K562 (cell line): ENCODE measurements around the gene LY6G6F. TPM values are rescaled to one million over a fixed set of nuclear protein-coding genes. Genes with fewer than 3 reads are reported as not detected.

Source experiments
- ARHGAP35 ChIP-seq: fragments of 450-650 bp; IDR thresholded peaks from 2 replicates; pipeline ENCODE4 v1.6.1; 2018; ENCODE audit not compliant: partially characterized antibody
- E2F8 ChIP-seq: fragments of 450-650 bp; IDR thresholded peaks from 2 replicates; pipeline ENCODE4 v1.7.1; 2018; ENCODE audit warnings: mild to moderate bottlenecking, low read depth; ENCODE audit not compliant: partially characterized antibody
- EGR1 ChIP-seq: fragments of 450-650 bp; conservative IDR thresholded peaks from 2 replicates; pipeline ENCODE4 v1.6.1; 2017; ENCODE audit warnings: mild to moderate bottlenecking
- ESRRB ChIP-seq: fragments of 250-450 bp; sonication (Bioruptor Pico); IDR thresholded peaks from 2 replicates; pipeline ENCODE4 v1.5.0; 2020; ENCODE audit warnings: mild to moderate bottlenecking, moderate library complexity, borderline replicate concordance
- MYBL2 ChIP-seq, 2 experiments: fragments of 450-650 bp in 1 of 2; sonication (generic) in 1 of 2; formaldehyde crosslinking in 1 of 2; IDR thresholded peaks; 2 replicates each; pipeline versions ENCODE4 v1.6.1 to v1.8.1; 2017 to 2022; ENCODE audit warnings: borderline replicate concordance in 1 of 2, inconsistent platforms in 1 of 2, low read depth in 1 of 2, mild to moderate bottlenecking in 1 of 2, missing genetic modification reagents in 1 of 2, moderate library complexity in 1 of 2
- MYC ChIP-seq, 2 experiments: fragments of 250-450 bp in 1 of 2; sonication (Bioruptor Pico) in 1 of 2; IDR thresholded peaks; 2 replicates each; pipeline versions ENCODE4 v1.5.1 to v1.6.1; 2012 to 2021; ENCODE audit warnings: low read depth in 2 of 2, borderline replicate concordance in 1 of 2, improper control_type of control experiment in 1 of 2, low read length in 1 of 2, mild to moderate bottlenecking in 1 of 2, moderate library complexity in 1 of 2
- NFRKB ChIP-seq: fragments of 450-650 bp; IDR thresholded peaks from 2 replicates; pipeline ENCODE4 v1.6.1; 2016; ENCODE audit warnings: low read depth
- NR1H2 ChIP-seq: sonication (generic); formaldehyde crosslinking; IDR thresholded peaks from 2 replicates; pipeline ENCODE4 v1.4.0; 2020; ENCODE audit warnings: mild to moderate bottlenecking, missing genetic modification reagents
- PHB ChIP-seq: fragments of 250-450 bp; sonication (Bioruptor Pico); IDR thresholded peaks from 2 replicates; pipeline ENCODE4 v1.5.0; 2021
- TCF7L2 ChIP-seq: fragments of 150-350 bp; IDR thresholded peaks from 2 replicates; pipeline ENCODE4 v1.6.1; 2016; ENCODE audit warnings: low read depth, mild to moderate bottlenecking, low read length, moderate library complexity
- ZBTB11 ChIP-seq, 3 experiments: fragments of 200-800 bp in 1 of 3; fragments of 250-450 bp in 1 of 3; fragments of 450-650 bp in 1 of 3; sonication (Bioruptor Pico) in 1 of 3; sonication (Bioruptor generic) in 1 of 3; formaldehyde crosslinking in 1 of 3; IDR thresholded peaks; 2 replicates each; pipeline versions ENCODE4 v1.6.1 to v1.8.0; 2016 to 2022; ENCODE audit warnings: mild to moderate bottlenecking in 2 of 3, missing genetic modification characterization in 2 of 3, missing compliant biosample characterization in 1 of 3, moderate library complexity in 1 of 3
- ZNF133 ChIP-seq: fragments of 250-450 bp; sonication (Bioruptor Pico); IDR thresholded peaks from 2 replicates; pipeline ENCODE4 v1.4.0; 2020; ENCODE audit warnings: mild to moderate bottlenecking
- ZNF23 ChIP-seq: fragments of 250-450 bp; sonication (Bioruptor Pico); IDR thresholded peaks from 2 replicates; pipeline ENCODE4 v1.4.0; 2020; ENCODE audit warnings: mild to moderate bottlenecking
- ZNF79 ChIP-seq: fragments of 250-450 bp; sonication (Bioruptor Pico); IDR thresholded peaks from 2 replicates; pipeline ENCODE4 v1.4.0; 2020; ENCODE audit warnings: low read depth, mild to moderate bottlenecking, moderate library complexity
- ZSCAN29 ChIP-seq: fragments of 450-650 bp; IDR thresholded peaks from 2 replicates; pipeline ENCODE4 v1.6.1; 2017
- polyA plus RNA-seq, 8 experiments: library from polyadenylated mRNA; depleted of rRNA in 4 of 8; stranded (reverse) in 5 of 8; unstranded in 3 of 8; fragments of >200 nt; fragmentation: Nextera tagmentation in 2 of 8; fragmentation: Illumina TruSeq in 1 of 8; extraction: Ambion mirVana in 2 of 8; extraction: Trizol in 1 of 8; gene quantifications; 2 replicates each; pipeline versions ENCODE4 v1.2.1 to v1.2.3, GENCODE V29; 2011 to 2014; ENCODE audit warnings: inconsistent platforms in 1 of 8, missing spikeins in 1 of 8
- total RNA-seq, 7 experiments: library from RNA; depleted of rRNA in 6 of 7; stranded (reverse); fragments of >200 nt in 6 of 7; fragmentation: Illumina TruSeq in 2 of 7; extraction: Trizol in 2 of 7; gene quantifications; 2 replicates each; pipeline versions ENCODE4 v1.2.1 to v1.2.3, GENCODE V29; 2011 to 2021; ENCODE audit warnings: low replicate concordance in 1 of 7

The LY6G6F gene
- total and polyA plus RNA-seq, 9 of the 15 experiments (the other 6 are each of a cell fraction or from before 2014, with no cell fraction given): 0.14 to 0.50 (median 0.28) TPM; not detected in 2

- peak; percentile 11 for TF ChIP-seq ARHGAP35
- peak in 1 of 3 experiments; percentile 54; a peak in 2 of 6 replicates for TF ChIP-seq ZBTB11 (CRISPR knock-in tag; IDR thresholded peaks at IDR 0.05)
- 0 out of 2 replicates have a peak, but pooled peaks have one; percentile 13 for TF ChIP-seq ZSCAN29
- no peak for TF ChIP-seq EGR1
- TF ChIP-seq ZNF23 (CRISPR knock-in tag): no peak
- TF ChIP-seq E2F8: no peak
- TF ChIP-seq MYBL2 (IDR thresholded peaks at IDR 0.05; ENCODE audit: low read depth): no peak
- no peak for TF ChIP-seq MYBL2 (CRISPR knock-in tag; IDR thresholded peaks at IDR 0.05; ENCODE audit: borderline replicate concordance)
- no peak for TF ChIP-seq ZNF133 (CRISPR knock-in tag)
- TF ChIP-seq ZNF79: no peak
- no peak for TF ChIP-seq TCF7L2
- TF ChIP-seq NFRKB: no peak
- TF ChIP-seq ESRRB (CRISPR knock-in tag): no peak
- TF ChIP-seq NR1H2 (CRISPR knock-in tag): peak; percentile 86; the same call in 1 of the 2 replicates
- no peak for TF ChIP-seq MYC (IDR thresholded peaks at IDR 0.05; ENCODE audit: low read depth, low read length)
- peak; percentile 15; the same call in 1 of the 2 replicates for TF ChIP-seq MYC (CRISPR knock-in tag; IDR thresholded peaks at IDR 0.05; ENCODE audit: borderline replicate concordance, low read depth)
- 0 out of 2 replicates have a peak, but pooled peaks have one; percentile 19 for TF ChIP-seq PHB
Observed at GRCh38 chr6:31728767-31729514, 22.3 kb downstream of the LY6G6F start, which contains the start of gene DDAH2 (continued).
